ENCODE measurements around the gene HS3ST6. TPM values are rescaled to one million over a fixed set of nuclear protein-coding genes. Genes with fewer than 3 reads are reported as not detected.

The HS3ST6 gene
- total RNA-seq, 1 donor from 2014 or later = 4.4 TPM

GRCh38 chr16:1871974-1872635 is 46.1 kb downstream of the HS3ST6 start, which contains the start of gene MEIOB:
Gene MEIOB, minus strand, starts transcription at chr16:1872164. Its CDS starts 3,989 bp downstream, at chr16:1868175.
- DNase-seq (ENCODE audit: extremely low spot score in 2 of 2) = no peak
- H3K9me3 ChIP-seq = no peaks in the 10 kb centered on the region
- H3K4me3 ChIP-seq = no peak within 1 kb of the TSS
- intact Hi-C loops (cut with DNase I) = no loop called here
- no peak within 1 kb of the TSS for H3K27ac ChIP-seq
- H3K27me3 ChIP-seq = no peaks in the 10 kb centered on the region
- H3K4me1 ChIP-seq = no peaks in the 10 kb centered on the region
- no peak for TF ChIP-seq POLR2AphosphoS5 (IDR thresholded peaks at IDR 0.05; ENCODE audit: insufficient read depth in 1 of 2, low read depth in 1 of 2)
- no peak for TF ChIP-seq POLR2A (IDR thresholded peaks at IDR 0.05)
- TF ChIP-seq CTCF (IDR thresholded peaks at IDR 0.05) = no peak
- H3K36me3 ChIP-seq = no peaks in the 10 kb centered on the region

DNA sequence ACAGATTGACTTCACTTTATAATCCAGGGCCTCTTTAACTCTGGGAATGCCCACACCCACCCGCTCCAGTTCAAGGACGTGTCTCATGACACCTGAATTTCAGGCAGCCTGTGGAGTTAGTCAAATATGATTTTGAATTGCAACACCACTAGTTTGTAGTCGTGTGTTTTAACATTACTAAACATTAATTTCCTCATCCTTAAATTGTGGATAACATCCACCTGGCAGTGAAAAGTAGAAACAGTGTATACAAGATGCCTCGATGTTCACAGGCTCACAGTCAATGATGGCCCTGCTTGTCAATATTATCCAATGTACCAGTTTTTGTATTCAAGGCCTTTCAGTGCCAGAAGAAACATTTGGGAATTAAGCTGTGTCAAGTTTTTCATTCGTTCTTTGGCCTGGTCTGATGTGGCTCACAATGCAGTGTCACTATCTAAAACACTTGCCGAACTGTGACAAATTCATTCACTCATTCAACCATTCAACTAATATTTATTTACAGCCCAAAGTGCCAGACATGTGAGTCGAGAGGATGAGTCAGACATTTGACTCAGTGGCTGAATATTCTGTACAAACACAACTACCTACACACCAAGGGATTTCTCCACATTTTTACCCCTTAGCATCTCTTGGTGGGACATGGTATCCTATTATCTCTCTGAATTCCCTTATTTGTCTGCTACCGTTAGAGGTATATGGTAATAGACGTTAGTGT is 47.7 kb downstream of the HS3ST6 start:
- no peak overlapping the region for H3K27ac ChIP-seq
- TF ChIP-seq POLR2A (IDR thresholded peaks at IDR 0.05) = no peak
- peak in 1 of 2 donors; percentile 47 for TF ChIP-seq POLR2AphosphoS5 (IDR thresholded peaks at IDR 0.05; ENCODE audit: insufficient read depth in 1 of 2, low read depth in 1 of 2)
- no peaks in the 10 kb centered on the region for H3K27me3 ChIP-seq
- DNase-seq (ENCODE audit: extremely low spot score in 2 of 2) = no peak
- no peaks in the 10 kb centered on the region for H3K4me1 ChIP-seq
- no peaks in the 10 kb centered on the region for H3K9me3 ChIP-seq
- no peak overlapping the region for H3K4me3 ChIP-seq
- H3K36me3 ChIP-seq = no peaks in the 10 kb centered on the region
- intact Hi-C loops (cut with DNase I) = no loop called here

DNA sequence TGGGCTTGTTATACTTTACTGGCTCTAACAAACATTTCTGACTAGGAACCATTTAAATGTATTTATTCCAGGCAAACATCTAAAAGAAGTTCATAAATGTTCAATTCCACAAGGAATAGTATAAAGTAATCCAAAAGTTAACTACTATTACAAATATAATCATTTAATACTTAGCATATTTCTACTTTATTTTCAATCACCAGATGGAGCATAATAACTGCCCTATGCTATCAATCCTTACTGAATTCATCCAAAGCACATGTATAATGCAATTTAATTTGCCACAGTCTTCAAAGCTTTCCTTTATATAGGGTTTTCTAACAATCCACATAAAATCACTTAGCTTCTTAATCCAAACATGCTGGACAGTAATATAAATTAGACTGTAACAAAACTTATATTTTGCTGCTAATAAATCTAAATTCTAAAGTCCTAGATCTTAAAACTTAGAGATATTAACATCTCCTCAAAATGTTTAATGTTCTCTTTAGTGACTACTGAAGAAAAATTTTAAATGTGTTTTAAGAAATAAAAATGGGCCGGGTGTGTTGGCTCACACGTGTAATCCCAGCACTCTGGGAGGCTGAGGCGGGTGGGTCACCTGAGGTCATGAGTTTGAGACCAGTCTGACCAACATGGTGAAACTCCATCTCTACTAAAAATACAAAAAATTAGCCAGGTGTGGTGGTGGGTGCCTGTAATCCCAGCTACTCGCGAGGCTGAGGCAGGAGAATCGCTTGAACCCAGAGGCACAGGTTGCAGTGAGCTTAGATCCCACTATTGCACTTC is 52.1 kb downstream of the HS3ST6 start:
- intact Hi-C loops (cut with DNase I) = no loop called here

GRCh38 chr16:1863681-1864460 is 54.3 kb downstream of the HS3ST6 start:
- intact Hi-C loops (cut with DNase I) = loop anchor here (2.0 kb wide), 1 partner anchor 63 kb away; no protein-coding TSS in a partner anchor
- H3K27me3 ChIP-seq = no peaks in the 10 kb centered on the region
- peaks cover 4% of the 10 kb centered on the region for H3K4me1 ChIP-seq
- H3K4me3 ChIP-seq = no peak overlapping the region
- no peak overlapping the region for H3K27ac ChIP-seq
- DNase-seq (ENCODE audit: extremely low spot score in 2 of 2) = no peak
- no peaks in the 10 kb centered on the region for H3K9me3 ChIP-seq
- peak; percentile 13 to 59 (median 51) for TF ChIP-seq CTCF (IDR thresholded peaks at IDR 0.05)
- no peak for TF ChIP-seq POLR2A (IDR thresholded peaks at IDR 0.05)
- TF ChIP-seq POLR2AphosphoS5 (IDR thresholded peaks at IDR 0.05; ENCODE audit: insufficient read depth in 1 of 2, low read depth in 1 of 2) = peak in 1 of 2 donors; percentile 21
- H3K36me3 ChIP-seq = no peaks in the 10 kb centered on the region

More for the DNA sequence above, 52.1 kb downstream of the HS3ST6 start:
- Histone ChIP-seq H3K27me3 (no peaks in the 10 kb centered on the region), H3K4me3 (no peak overlapping the region), H3K36me3 (no peaks in the 10 kb centered on the region), H3K27ac (no peak overlapping the region), H3K4me1 (peaks cover 4% of the 10 kb centered on the region), H3K9me3 (no peaks in the 10 kb centered on the region)
- DNase-seq (ENCODE audit: extremely low spot score in 2 of 2) = no peak
- TF ChIP-seq POLR2A (IDR thresholded peaks at IDR 0.05) = no peak

GRCh38 chr16:1862394-1862793 is 55.8 kb downstream of the HS3ST6 start:
- DNase-seq (ENCODE audit: extremely low spot score in 2 of 2) = no peak
- Histone ChIP-seq H3K36me3 (no peaks in the 10 kb centered on the region), H3K9me3 (no peaks in the 10 kb centered on the region), H3K27ac (no peak overlapping the region), H3K4me3 (no peak overlapping the region), H3K27me3 (no peaks in the 10 kb centered on the region), H3K4me1 (peaks cover 4% of the 10 kb centered on the region)
- intact Hi-C loops (cut with DNase I) = loop anchor here (2.0 kb wide), 1 partner anchor 64 kb away; no protein-coding TSS in a partner anchor
- TF ChIP-seq POLR2A (IDR thresholded peaks at IDR 0.05) (no peak), CTCF (IDR thresholded peaks at IDR 0.05) (no peak), POLR2AphosphoS5 (IDR thresholded peaks at IDR 0.05; ENCODE audit: insufficient read depth in 1 of 2, low read depth in 1 of 2) (no peak)

Data from vagina (tissue), 2 donors.